Hepatocyte (in vitro differentiated cells): ENCODE data around the gene CRCP. TPM values are rescaled to one million over a fixed set of nuclear protein-coding genes. Genes with fewer than 3 reads are reported as not detected.
A peak's percentile ranks its signal among the peaks of the same experiment; 100 is the strongest.
"Not testable (repeated sequence)": the region's sequence is repeated elsewhere in the genome, so short reads cannot be mapped to it uniquely, and the experiment has no call there.

Experiments
- DNase-seq: peaks from one replicate; pipeline ENCODE4 v3.0.0-alpha.2; 2016; ENCODE audit warnings: low spot score
- H2AFZ ChIP-seq: fragments of 200-600 bp; sonication (generic); 2 replicates; pipeline ENCODE4 v1.6.0; 2016; ENCODE audit warnings: antibody characterized with exemption, mild to moderate bottlenecking
- H3K27ac ChIP-seq: fragments of 200-600 bp; sonication (generic); 2 replicates; pipeline ENCODE4 v1.5.1; 2016; ENCODE audit warnings: mild to moderate bottlenecking
- H3K27me3 ChIP-seq: fragments of 200-600 bp; sonication (generic); 2 replicates; pipeline ENCODE4 v1.6.1; 2016
- H3K36me3 ChIP-seq: fragments of 200-600 bp; sonication (generic); replicated peaks from 2 replicates; pipeline ENCODE4 v1.5.1; 2016; ENCODE audit warnings: low read depth; ENCODE audit not compliant: insufficient read depth
- H3K4me1 ChIP-seq: fragments of 200-600 bp; sonication (generic); 2 replicates; pipeline ENCODE4 v1.5.1; 2016; ENCODE audit warnings: mild to moderate bottlenecking, moderate library complexity; ENCODE audit not compliant: insufficient read depth
- H3K4me2 ChIP-seq: fragments of 200-600 bp; sonication (generic); 2 replicates; pipeline ENCODE4 v1.6.0; 2016
- H3K4me3 ChIP-seq: fragments of 200-600 bp; sonication (generic); 2 replicates; pipeline ENCODE4 v1.5.1; 2016; ENCODE audit warnings: mild to moderate bottlenecking
- H3K79me2 ChIP-seq: fragments of 200-600 bp; sonication (generic); 2 replicates; pipeline ENCODE4 v1.6.0; 2017; ENCODE audit warnings: mild to moderate bottlenecking
- H3K9me2 ChIP-seq: fragments of 200-600 bp; sonication (generic); replicated peaks from 2 replicates; pipeline ENCODE4 v1.6.0; 2017; ENCODE audit warnings: mild to moderate bottlenecking; ENCODE audit not compliant: insufficient read depth
- H3K9me3 ChIP-seq: fragments of 200-600 bp; sonication (generic); 2 replicates; pipeline ENCODE4 v1.5.1; 2016; ENCODE audit warnings: low read depth, mild to moderate bottlenecking
- H4K20me1 ChIP-seq: fragments of 200-600 bp; sonication (generic); 2 replicates; pipeline ENCODE4 v1.6.0; 2016; ENCODE audit warnings: mild to moderate bottlenecking; ENCODE audit not compliant: insufficient read depth, poor library complexity, severe bottlenecking
- EZH2 ChIP-seq: fragments of 200-600 bp; sonication (generic); IDR thresholded peaks from 2 replicates; pipeline ENCODE4 v1.6.1; 2016; ENCODE audit warnings: antibody characterized with exemption, mild to moderate bottlenecking, borderline replicate concordance
- EZH2phosphoT487 ChIP-seq: fragments of 200-600 bp; sonication (generic); IDR thresholded peaks from one replicate; pipeline ENCODE4 v1.6.1; 2018; ENCODE audit warnings: antibody characterized with exemption, mild to moderate bottlenecking, low read depth, moderate library complexity; ENCODE audit not compliant: unreplicated experiment, severe bottlenecking
- WGBS: methylation state at CpG from one replicate; pipeline ENCODE4 v1.1.6; 2016; ENCODE audit warnings: low lambda C conversion rate; ENCODE audit errors: missing lambda C conversion rate; 5-methylcytosine and 5-hydroxymethylcytosine counted together
- polyA plus RNA-seq: library from polyadenylated mRNA; unstranded; fragments of >200 nt; fragmentation: Nextera tagmentation; extraction: Ambion mirVana; gene quantifications from 2 replicates; pipeline ENCODE4 v1.2.1, GENCODE V29; 2016
- total RNA-seq: library from RNA; depleted of rRNA; stranded (reverse); fragments of >200 nt; gene quantifications from 2 replicates; pipeline ENCODE4 v1.2.3, GENCODE V29; 2014
- TF ChIP-seq, protein P1 (sequence below): fragments of 200-600 bp; sonication (generic); IDR thresholded peaks from 2 replicates; pipeline ENCODE4 v1.5.1; 2016; ENCODE audit warnings: antibody characterized with exemption, mild to moderate bottlenecking; ENCODE audit not compliant: poor library complexity

The CRCP gene
- total and polyA plus RNA-seq, 2 experiments from 2014 or later, result 13.8 to 41.6 TPM

DNA sequence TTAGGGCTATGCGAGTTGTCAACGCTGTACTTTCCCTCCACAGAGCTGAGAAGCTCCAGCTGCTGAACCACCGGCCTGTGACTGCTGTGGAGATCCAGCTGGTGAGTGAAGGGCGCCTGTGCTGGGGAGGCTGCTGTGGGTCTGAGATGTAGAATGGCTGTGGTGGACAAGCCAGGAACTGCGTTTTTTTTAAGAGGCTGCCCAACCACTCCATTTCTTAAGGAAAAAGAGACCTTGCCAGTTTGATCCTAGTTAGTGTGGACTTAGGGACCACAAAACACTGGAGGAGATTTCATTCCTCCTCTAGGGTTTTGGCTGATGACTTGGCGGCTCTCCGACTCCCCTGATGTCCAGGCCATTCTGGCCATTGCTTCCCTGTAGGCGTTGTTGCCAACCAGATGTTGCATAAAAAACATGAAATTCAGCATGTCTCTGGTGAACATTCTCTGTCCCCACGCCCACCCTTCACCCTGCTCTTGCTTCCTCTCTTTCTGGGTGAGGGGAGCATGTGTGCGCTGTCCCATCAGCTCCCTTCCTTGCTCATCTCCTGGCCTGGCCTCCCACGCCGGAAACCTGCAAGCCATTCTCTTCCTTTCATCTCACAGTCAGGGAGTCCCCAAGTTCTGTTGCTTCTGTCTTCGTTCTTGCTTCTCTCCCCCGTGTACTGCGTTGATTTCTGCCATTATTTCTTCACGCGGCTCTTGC lies 30.9 kb downstream of the CRCP start:
- H3K9me2 ChIP-seq, result no peaks in the 10 kb centered on the region
- H3K79me2 ChIP-seq, result peaks cover 27% of the 10 kb centered on the region
- H3K36me3 ChIP-seq, result no peaks in the 10 kb centered on the region
- H3K27me3 ChIP-seq, result no peaks in the 10 kb centered on the region
- WGBS, result 80% methylated on average over 17 of the region's 17 CpGs
- H3K4me2 ChIP-seq, result no peak overlapping the region
- no peak overlapping the region for H2AFZ ChIP-seq
- H3K9me3 ChIP-seq, result no peaks in the 10 kb centered on the region
- H3K4me1 ChIP-seq, result peaks cover 37% of the 10 kb centered on the region
- no peak overlapping the region for H3K4me3 ChIP-seq
- TF ChIP-seq EZH2 (no peak), EZH2phosphoT487 (no peak)
- TF ChIP-seq, protein P1, sequence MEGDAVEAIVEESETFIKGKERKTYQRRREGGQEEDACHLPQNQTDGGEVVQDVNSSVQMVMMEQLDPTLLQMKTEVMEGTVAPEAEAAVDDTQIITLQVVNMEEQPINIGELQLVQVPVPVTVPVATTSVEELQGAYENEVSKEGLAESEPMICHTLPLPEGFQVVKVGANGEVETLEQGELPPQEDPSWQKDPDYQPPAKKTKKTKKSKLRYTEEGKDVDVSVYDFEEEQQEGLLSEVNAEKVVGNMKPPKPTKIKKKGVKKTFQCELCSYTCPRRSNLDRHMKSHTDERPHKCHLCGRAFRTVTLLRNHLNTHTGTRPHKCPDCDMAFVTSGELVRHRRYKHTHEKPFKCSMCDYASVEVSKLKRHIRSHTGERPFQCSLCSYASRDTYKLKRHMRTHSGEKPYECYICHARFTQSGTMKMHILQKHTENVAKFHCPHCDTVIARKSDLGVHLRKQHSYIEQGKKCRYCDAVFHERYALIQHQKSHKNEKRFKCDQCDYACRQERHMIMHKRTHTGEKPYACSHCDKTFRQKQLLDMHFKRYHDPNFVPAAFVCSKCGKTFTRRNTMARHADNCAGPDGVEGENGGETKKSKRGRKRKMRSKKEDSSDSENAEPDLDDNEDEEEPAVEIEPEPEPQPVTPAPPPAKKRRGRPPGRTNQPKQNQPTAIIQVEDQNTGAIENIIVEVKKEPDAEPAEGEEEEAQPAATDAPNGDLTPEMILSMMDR, result no peak
- peak overlapping the region; percentile 55 for H3K27ac ChIP-seq
- no peaks in the 10 kb centered on the region for H4K20me1 ChIP-seq
- no peak for DNase-seq

DNA sequence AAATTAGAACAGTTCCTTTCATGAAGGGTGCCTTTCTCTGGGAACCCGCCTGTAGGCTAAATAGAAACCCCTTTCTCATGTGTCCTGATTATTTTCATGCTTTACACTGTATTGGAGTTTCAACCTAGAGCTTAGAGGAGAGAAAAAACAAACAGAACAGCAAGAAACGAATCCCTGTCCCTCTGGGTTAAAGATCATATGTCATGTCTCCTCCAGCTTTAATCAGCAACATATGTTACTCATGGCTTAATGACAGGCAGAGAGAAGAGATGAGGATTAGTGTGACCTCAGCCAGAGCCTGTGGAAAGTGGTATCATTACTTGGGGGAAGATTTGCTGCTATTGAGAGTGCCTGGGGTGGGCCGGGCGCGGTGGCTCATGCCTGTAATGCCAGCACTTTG lies 32.1 kb downstream of the CRCP start:
- H4K20me1 ChIP-seq, result no peaks in the 10 kb centered on the region
- no peaks in the 10 kb centered on the region for H3K9me2 ChIP-seq
- H3K27me3 ChIP-seq, result no peaks in the 10 kb centered on the region
- H3K4me3 ChIP-seq, result no peak overlapping the region
- H2AFZ ChIP-seq, result no peak overlapping the region
- no peaks in the 10 kb centered on the region for H3K36me3 ChIP-seq
- TF ChIP-seq, protein P1, result no peak
- no peak for TF ChIP-seq EZH2phosphoT487
- peak overlapping the region; percentile 55 for H3K27ac ChIP-seq
- H3K4me2 ChIP-seq, result no peak overlapping the region
- DNase-seq, result no peak
- 30% methylated on average over 5 of the region's 5 CpGs for WGBS
- H3K4me1 ChIP-seq, result peaks cover 46% of the 10 kb centered on the region
- H3K79me2 ChIP-seq, result peaks cover 28% of the 10 kb centered on the region
- no peaks in the 10 kb centered on the region for H3K9me3 ChIP-seq

DNA sequence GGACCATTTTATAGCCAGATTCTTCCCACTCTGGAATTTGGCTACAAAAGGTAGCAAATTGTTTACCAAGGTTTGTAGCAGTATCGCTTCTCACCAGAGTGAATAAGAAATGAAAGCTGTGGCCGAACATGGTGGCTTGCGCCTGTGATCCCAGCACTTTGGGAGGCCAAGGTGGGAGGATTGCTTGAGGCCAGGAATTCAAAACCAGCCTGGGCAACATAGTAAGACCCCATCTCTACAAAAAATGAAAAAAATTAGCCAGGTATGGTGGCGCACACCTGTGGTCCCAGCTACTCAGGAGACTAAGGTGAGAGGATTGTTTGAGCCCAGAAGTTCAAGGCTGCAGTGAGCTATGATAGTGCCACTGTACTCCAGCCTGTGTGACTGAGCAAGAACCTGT lies 33.0 kb downstream of the CRCP start:
- H3K4me3 ChIP-seq, H3K4me2 ChIP-seq, H3K9me3 ChIP-seq, H3K36me3 ChIP-seq, H4K20me1 ChIP-seq, H3K9me2 ChIP-seq, DNase-seq, H2AFZ ChIP-seq, H3K27me3 ChIP-seq: not testable (repeated sequence)
- Histone ChIP-seq H3K79me2 (peaks cover 27% of the 10 kb centered on the region), H3K4me1 (peaks cover 50% of the 10 kb centered on the region), H3K27ac (peak overlapping the region; percentile 55)
- WGBS, result 99% methylated on average over 4 of the region's 4 CpGs

DNA sequence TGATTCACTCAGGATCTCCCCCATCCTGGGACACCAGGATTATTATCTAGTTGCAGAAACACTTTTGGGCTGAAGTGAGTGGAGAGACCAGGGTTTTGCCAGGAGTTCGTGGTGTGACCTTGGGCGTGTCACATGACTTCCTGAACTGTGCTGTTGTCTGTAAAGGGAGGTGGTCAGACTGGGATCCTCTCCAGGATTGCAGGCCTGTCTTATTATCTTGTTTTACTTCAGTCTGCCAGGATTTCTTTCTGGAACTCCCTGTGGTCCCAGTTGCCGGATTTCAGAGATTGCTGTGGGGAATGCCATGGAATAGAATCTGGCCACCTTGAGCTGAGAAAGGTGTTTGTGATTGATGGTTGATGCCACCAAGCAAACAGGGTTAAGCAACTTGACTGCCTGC lies 35.8 kb downstream of the CRCP start:
- Histone ChIP-seq H3K4me2 (no peak overlapping the region), H3K36me3 (no peaks in the 10 kb centered on the region)
- no peak for DNase-seq

More for the DNA sequence above, 35.8 kb downstream of the CRCP start:
- Histone ChIP-seq H3K4me3 (no peak overlapping the region), H3K79me2 (peaks cover 27% of the 10 kb centered on the region), H3K4me1 (peaks cover 40% of the 10 kb centered on the region), H3K27ac (peak overlapping the region; percentile 28), H3K27me3 (no peaks in the 10 kb centered on the region), H3K9me2 (no peaks in the 10 kb centered on the region), H2AFZ (no peak overlapping the region), H4K20me1 (no peaks in the 10 kb centered on the region), H3K9me3 (no peaks in the 10 kb centered on the region)
- WGBS, result 56% methylated on average over 3 of the region's 3 CpGs
- no peak for TF ChIP-seq EZH2phosphoT487
- no peak for TF ChIP-seq EZH2
- TF ChIP-seq, protein P1, result no peak
